ENCODE results near the gene ARHGAP6. TPM values are rescaled to one million over a fixed set of nuclear protein-coding genes. Genes with fewer than 3 reads are reported as not detected.

The ARHGAP6 gene
- total and polyA plus RNA-seq, 2 of the 13 experiments (the other 11 are each of a cell fraction or from before 2014, with no cell fraction given): 0.11 TPM; not detected in 1

GRCh38 chrX:11447418-11447817 lies 218.3 kb downstream of the ARHGAP6 start:
- H3K4me1 ChIP-seq (ENCODE audit: insufficient read depth, low read length): no peaks in the 10 kb centered on the region
- H3K9ac ChIP-seq (ENCODE audit: insufficient read depth, low read depth, low read length): no peak overlapping the region
- 0% methylated on average over 1 of the region's 1 CpG for WGBS (ENCODE audit: low lambda C conversion rate)
- POLR2A ChIA-PET: no interaction called here
- H3K27ac ChIP-seq (ENCODE audit: extremely low read length, insufficient read depth, low read length): no peak overlapping the region
- H2AFZ ChIP-seq (ENCODE audit: low read length): no peak overlapping the region
- no peak overlapping the region for H3K4me3 ChIP-seq (replicated peaks in 1 of 3; ENCODE audit: insufficient read depth in 1 of 3, low read depth in 2 of 3, low read length in 3 of 3)
- no peaks in the 10 kb centered on the region for H3K79me2 ChIP-seq (ENCODE audit: insufficient read depth, low read length)
- no peaks in the 10 kb centered on the region for H3K27me3 ChIP-seq (ENCODE audit: control insufficient read depth in 1 of 2, insufficient read depth in 2 of 2, low read length in 2 of 2)
- FAIRE-seq: no peak
- no peaks in the 10 kb centered on the region for H3K36me3 ChIP-seq (replicated peaks in 1 of 2; ENCODE audit: control insufficient read depth in 1 of 2, insufficient read depth in 2 of 2, low read length in 2 of 2)
- intact Hi-C loops (cut with micrococcal nuclease; ENCODE audit: unreplicated experiment) (no loop called here), in situ Hi-C loops (cut with HindIII; ENCODE audit: extremely low pct_ligation_motif_present, low pct_unique_long_range_greater_than_20kb) (no loop called here)
- CTCF ChIA-PET (ENCODE audit: low intra/inter-chr PET ratio, low total read pairs): no interaction called here
- no peaks in the 10 kb centered on the region for H4K20me1 ChIP-seq (ENCODE audit: insufficient read depth, low read length)
- H3K4me2 ChIP-seq (ENCODE audit: low read depth, low read length): no peak overlapping the region
- no peaks in the 10 kb centered on the region for H3K9me3 ChIP-seq (ENCODE audit: low read length)
- no peak for DNase-seq (ENCODE audit: low spot score)
- BruUV-seq (replicated peaks): no TSS peak
- ATAC-seq: no peak
- TF ChIP-seq ZMAT3 (CRISPR knock-in tag; conservative IDR thresholded peaks at IDR 0.05) (no peak), ZBTB42 (CRISPR knock-in tag; IDR thresholded peaks at IDR 0.05) (no peak), SRSF1 (optimal IDR thresholded peaks at IDR 0.05; ENCODE audit: low read depth, low read length) (no peak), ZNF407 (CRISPR knock-in tag; IDR thresholded peaks at IDR 0.05; ENCODE audit: not compliant biosample characterization) (no peak), REL (CRISPR knock-in tag; conservative IDR thresholded peaks at IDR 0.05) (no peak), ZNF367 (CRISPR knock-in tag; IDR thresholded peaks at IDR 0.05; ENCODE audit: borderline replicate concordance) (no peak), NR2F6 (IDR thresholded peaks at IDR 0.05) (no peak), NR2F6 (CRISPR knock-in tag; IDR thresholded peaks at IDR 0.05) (no peak), GABPA (IDR thresholded peaks at IDR 0.05; ENCODE audit: low read depth, low read length) (no peak), GABPA (CRISPR knock-in tag; IDR thresholded peaks at IDR 0.05; ENCODE audit: low read depth) (no peak), MIER2 (CRISPR knock-in tag; IDR thresholded peaks at IDR 0.05) (no peak)
- TF ChIP-seq, protein P1, sequence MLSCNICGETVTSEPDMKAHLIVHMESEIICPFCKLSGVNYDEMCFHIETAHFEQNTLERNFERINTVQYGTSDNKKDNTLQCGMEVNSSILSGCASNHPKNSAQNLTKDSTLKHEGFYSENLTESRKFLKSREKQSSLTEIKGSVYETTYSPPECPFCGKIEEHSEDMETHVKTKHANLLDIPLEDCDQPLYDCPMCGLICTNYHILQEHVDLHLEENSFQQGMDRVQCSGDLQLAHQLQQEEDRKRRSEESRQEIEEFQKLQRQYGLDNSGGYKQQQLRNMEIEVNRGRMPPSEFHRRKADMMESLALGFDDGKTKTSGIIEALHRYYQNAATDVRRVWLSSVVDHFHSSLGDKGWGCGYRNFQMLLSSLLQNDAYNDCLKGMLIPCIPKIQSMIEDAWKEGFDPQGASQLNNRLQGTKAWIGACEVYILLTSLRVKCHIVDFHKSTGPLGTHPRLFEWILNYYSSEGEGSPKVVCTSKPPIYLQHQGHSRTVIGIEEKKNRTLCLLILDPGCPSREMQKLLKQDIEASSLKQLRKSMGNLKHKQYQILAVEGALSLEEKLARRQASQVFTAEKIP (CRISPR knock-in tag; IDR thresholded peaks at IDR 0.05; ENCODE audit: borderline replicate concordance): no peak

Measured in HepG2 (cell line).